ENCODE measurements around the gene TLR7. TPM values are rescaled to one million over a fixed set of nuclear protein-coding genes. Genes with fewer than 3 reads are reported as not detected.
A peak's percentile ranks its signal among the peaks of the same experiment; 100 is the strongest.

TLR7 gene
- polyA plus RNA-seq, 3 donors from 2014 or later = 0.66 TPM; not detected in 2

DNA sequence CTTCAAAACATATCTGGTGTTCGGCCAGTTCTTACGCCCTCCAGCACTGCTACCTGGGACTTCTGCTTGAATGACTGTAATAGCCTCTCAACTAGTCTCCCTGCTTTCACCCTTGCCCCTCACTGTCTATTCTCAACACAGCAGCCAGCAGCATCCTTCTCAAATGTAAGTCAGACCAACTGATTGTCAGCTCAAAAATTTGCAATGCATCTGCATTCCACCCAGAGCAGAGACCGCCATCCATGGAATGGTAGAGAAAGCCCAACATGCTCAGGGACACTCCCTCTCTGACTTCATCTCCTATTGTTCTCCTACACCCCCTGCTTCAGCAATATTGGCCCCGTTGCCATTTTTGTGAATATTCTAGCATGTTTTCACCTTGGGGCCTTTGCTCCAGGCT is 5.9 kb downstream of the TLR7 start:
- DNase-seq = no peak
- H3K27ac Mint-ChIP-seq = no peak overlapping the region
- peaks cover 0 to 16% (median 2%) of the 10 kb centered on the region in 3 donors for H3K27me3 Mint-ChIP-seq (ENCODE audit: low read depth in 3 of 3)
- peaks cover 0 to 4% (median 0%) of the 10 kb centered on the region in 3 donors for H3K36me3 Mint-ChIP-seq
- no peaks in the 10 kb centered on the region for H3K4me1 Mint-ChIP-seq
- no peak overlapping the region for H3K4me3 Mint-ChIP-seq
- peaks cover 0 to 1% (median 0%) of the 10 kb centered on the region in 6 donors for H3K9me3 Mint-ChIP-seq

DNA sequence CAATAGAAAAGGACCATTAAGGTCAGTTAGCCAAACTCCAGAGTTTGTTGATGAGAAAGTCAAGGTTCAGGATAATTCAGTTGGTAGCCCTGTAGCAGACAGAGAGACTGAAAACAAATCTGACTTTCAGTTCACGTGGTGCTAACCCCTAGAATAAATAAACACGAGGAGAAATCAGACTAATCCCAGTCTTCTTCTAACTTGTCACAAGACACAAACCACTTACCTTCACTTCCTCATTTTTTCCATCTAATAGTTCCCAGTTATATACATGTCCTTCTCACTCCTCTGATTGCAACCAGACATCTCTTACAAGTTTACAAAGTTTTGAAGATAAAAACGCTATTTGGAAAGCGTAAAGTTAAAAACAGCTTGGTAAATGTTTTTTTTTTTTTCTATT is 7.7 kb downstream of the TLR7 start:
- H3K36me3 Mint-ChIP-seq = no peaks in the 10 kb centered on the region
- H3K4me1 Mint-ChIP-seq = no peaks in the 10 kb centered on the region
- no peak overlapping the region for H3K4me3 Mint-ChIP-seq
- H3K9me3 Mint-ChIP-seq = peaks cover 0 to 1% (median 0%) of the 10 kb centered on the region in 6 donors
- no peak for DNase-seq
- no peak overlapping the region for H3K27ac Mint-ChIP-seq
- peaks cover 0 to 16% (median 2%) of the 10 kb centered on the region in 3 donors for H3K27me3 Mint-ChIP-seq (ENCODE audit: low read depth in 3 of 3)

DNA sequence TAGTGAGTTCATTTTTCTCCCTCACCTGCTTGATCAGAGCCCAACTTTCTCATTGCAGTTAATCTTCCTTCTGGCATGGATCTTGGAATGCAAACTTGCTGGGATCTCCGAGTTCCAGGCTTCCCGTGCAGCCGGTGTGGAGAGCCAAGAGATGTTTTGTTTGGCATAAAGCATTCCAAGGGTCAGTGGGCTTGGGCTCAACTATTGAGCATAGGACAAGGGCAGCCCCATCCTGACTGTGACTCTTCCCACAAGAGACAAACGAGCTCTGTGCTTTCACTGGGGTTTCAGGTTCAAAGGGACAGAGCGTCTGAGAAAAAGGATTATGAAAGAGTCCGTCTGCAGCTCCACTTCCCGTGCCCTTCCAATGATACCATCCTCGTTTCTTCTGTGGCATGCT is 10.5 kb downstream of the TLR7 start:
- no peaks in the 10 kb centered on the region for H3K4me1 Mint-ChIP-seq
- DNase-seq = no peak
- H3K27me3 Mint-ChIP-seq (ENCODE audit: low read depth in 3 of 3) = peaks cover 0 to 12% (median 2%) of the 10 kb centered on the region in 3 donors
- no peaks in the 10 kb centered on the region for H3K36me3 Mint-ChIP-seq
- no peak overlapping the region for H3K27ac Mint-ChIP-seq
- no peaks in the 10 kb centered on the region for H3K9me3 Mint-ChIP-seq
- H3K4me3 Mint-ChIP-seq = no peak overlapping the region

DNA sequence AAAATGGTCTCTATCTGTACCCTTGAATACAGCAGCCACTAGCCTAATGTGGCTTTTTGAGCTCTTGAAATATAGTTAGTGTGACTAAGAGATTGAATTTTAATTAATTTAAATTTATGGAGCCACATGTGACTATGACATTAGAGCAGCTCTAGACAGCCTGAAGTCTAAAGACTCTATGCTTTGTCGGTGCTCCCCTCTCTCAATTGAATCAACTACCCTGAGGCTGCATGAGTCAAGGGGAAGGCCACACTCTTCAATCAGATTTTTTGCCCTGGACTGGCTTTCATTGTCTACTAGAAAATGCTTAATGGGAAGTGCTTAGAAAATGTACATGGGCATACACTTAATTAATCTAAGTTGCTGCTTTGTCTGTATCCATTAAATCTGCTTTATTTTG is 11.7 kb downstream of the TLR7 start:
- H3K4me1 Mint-ChIP-seq = no peaks in the 10 kb centered on the region
- H3K27me3 Mint-ChIP-seq (ENCODE audit: low read depth in 3 of 3) = peaks cover 0 to 16% (median 2%) of the 10 kb centered on the region in 3 donors
- DNase-seq = no peak
- H3K36me3 Mint-ChIP-seq = no peaks in the 10 kb centered on the region
- no peak overlapping the region for H3K4me3 Mint-ChIP-seq
- no peak overlapping the region for H3K27ac Mint-ChIP-seq
- no peaks in the 10 kb centered on the region for H3K9me3 Mint-ChIP-seq

DNA sequence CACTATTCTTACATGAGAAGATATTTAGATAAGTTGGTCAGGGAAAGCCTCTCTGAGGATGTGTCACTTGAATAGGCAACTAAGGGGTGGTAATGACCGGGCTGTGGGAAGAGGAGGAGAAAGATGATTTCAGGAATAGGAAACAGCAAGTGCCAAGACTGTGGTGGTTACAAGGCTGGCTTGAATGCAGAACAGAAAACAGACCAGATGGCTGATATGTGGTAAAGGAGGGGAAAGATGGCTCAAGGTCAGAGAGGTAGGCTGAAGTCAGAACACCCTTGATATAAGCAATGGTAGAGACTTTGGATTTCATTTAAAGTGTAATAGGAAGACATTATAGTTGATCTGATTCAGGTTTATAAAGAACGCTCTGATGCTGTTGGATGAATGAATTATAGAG is 15.0 kb downstream of the TLR7 start:
- Mint-ChIP-seq H3K27me3 (ENCODE audit: low read depth in 3 of 3) (peaks cover 0 to 17% (median 3%) of the 10 kb centered on the region in 3 donors), H3K36me3 (no peaks in the 10 kb centered on the region), H3K27ac (no peak overlapping the region), H3K4me1 (no peaks in the 10 kb centered on the region), H3K9me3 (no peaks in the 10 kb centered on the region), H3K4me3 (no peak overlapping the region)
- no peak for DNase-seq

DNA sequence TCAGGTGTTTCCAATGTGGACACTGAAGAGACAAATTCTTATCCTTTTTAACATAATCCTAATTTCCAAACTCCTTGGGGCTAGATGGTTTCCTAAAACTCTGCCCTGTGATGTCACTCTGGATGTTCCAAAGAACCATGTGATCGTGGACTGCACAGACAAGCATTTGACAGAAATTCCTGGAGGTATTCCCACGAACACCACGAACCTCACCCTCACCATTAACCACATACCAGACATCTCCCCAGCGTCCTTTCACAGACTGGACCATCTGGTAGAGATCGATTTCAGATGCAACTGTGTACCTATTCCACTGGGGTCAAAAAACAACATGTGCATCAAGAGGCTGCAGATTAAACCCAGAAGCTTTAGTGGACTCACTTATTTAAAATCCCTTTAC is 18.6 kb downstream of the TLR7 start:
- no peak overlapping the region for H3K27ac Mint-ChIP-seq
- H3K4me1 Mint-ChIP-seq = peaks cover 8 to 11% of the 10 kb centered on the region in 2 donors
- no peaks in the 10 kb centered on the region for H3K36me3 Mint-ChIP-seq
- no peak for DNase-seq
- H3K4me3 Mint-ChIP-seq = no peak overlapping the region
- H3K9me3 Mint-ChIP-seq = no peaks in the 10 kb centered on the region
- H3K27me3 Mint-ChIP-seq (ENCODE audit: low read depth in 3 of 3) = peaks cover 0 to 17% (median 5%) of the 10 kb centered on the region in 3 donors

DNA sequence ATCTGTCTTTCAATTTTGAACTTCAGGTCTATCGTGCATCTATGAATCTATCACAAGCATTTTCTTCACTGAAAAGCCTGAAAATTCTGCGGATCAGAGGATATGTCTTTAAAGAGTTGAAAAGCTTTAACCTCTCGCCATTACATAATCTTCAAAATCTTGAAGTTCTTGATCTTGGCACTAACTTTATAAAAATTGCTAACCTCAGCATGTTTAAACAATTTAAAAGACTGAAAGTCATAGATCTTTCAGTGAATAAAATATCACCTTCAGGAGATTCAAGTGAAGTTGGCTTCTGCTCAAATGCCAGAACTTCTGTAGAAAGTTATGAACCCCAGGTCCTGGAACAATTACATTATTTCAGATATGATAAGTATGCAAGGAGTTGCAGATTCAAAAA is 19.7 kb downstream of the TLR7 start:
- H3K27me3 Mint-ChIP-seq (ENCODE audit: low read depth in 3 of 3) = peaks cover 0 to 19% (median 5%) of the 10 kb centered on the region in 3 donors
- peaks cover 18 to 21% of the 10 kb centered on the region in 2 donors for H3K4me1 Mint-ChIP-seq
- H3K36me3 Mint-ChIP-seq = no peaks in the 10 kb centered on the region
- H3K9me3 Mint-ChIP-seq = no peaks in the 10 kb centered on the region
- no peak overlapping the region for H3K27ac Mint-ChIP-seq
- no peak overlapping the region for H3K4me3 Mint-ChIP-seq
- DNase-seq = no peak

DNA sequence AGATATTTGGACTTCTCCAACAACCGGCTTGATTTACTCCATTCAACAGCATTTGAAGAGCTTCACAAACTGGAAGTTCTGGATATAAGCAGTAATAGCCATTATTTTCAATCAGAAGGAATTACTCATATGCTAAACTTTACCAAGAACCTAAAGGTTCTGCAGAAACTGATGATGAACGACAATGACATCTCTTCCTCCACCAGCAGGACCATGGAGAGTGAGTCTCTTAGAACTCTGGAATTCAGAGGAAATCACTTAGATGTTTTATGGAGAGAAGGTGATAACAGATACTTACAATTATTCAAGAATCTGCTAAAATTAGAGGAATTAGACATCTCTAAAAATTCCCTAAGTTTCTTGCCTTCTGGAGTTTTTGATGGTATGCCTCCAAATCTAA is 20.3 kb downstream of the TLR7 start:
- H3K4me1 Mint-ChIP-seq = peaks cover 20 to 25% of the 10 kb centered on the region in 2 donors
- no peaks in the 10 kb centered on the region for H3K36me3 Mint-ChIP-seq
- no peak overlapping the region for H3K27ac Mint-ChIP-seq
- H3K4me3 Mint-ChIP-seq = no peak overlapping the region
- H3K27me3 Mint-ChIP-seq (ENCODE audit: low read depth in 3 of 3) = peaks cover 0 to 16% (median 5%) of the 10 kb centered on the region in 3 donors
- H3K9me3 Mint-ChIP-seq = no peaks in the 10 kb centered on the region
- DNase-seq = no peak

DNA sequence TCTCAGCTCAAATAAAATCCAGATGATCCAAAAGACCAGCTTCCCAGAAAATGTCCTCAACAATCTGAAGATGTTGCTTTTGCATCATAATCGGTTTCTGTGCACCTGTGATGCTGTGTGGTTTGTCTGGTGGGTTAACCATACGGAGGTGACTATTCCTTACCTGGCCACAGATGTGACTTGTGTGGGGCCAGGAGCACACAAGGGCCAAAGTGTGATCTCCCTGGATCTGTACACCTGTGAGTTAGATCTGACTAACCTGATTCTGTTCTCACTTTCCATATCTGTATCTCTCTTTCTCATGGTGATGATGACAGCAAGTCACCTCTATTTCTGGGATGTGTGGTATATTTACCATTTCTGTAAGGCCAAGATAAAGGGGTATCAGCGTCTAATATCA is 20.9 kb downstream of the TLR7 start:
- Mint-ChIP-seq H3K4me3 (no peak overlapping the region), H3K27me3 (ENCODE audit: low read depth in 3 of 3) (peaks cover 0 to 13% (median 5%) of the 10 kb centered on the region in 3 donors), H3K36me3 (no peaks in the 10 kb centered on the region), H3K9me3 (no peaks in the 10 kb centered on the region), H3K4me1 (peaks cover 22 to 29% of the 10 kb centered on the region in 2 donors), H3K27ac (no peak overlapping the region)
- no peak for DNase-seq

DNA sequence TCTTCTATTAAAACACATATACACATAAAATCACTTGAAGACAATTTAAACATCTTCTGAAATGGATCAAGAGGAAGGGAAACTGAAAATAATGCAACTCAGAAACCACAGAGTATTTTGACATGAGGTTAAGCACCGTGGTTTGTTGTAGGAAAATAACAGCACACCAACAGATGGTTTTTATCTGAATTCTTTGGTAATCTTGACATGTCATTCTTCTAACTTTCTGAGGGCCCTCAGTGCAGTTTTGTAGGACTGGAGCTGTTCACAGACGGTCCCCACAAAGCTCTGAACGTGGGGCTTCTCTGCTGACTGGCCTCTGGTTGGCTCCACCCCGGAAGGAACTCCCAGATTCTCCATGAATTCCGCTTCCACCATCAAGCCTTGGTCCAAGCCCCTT is 23.6 kb downstream of the TLR7 start:
- H3K4me1 Mint-ChIP-seq = peaks cover 22 to 29% of the 10 kb centered on the region in 2 donors
- H3K27ac Mint-ChIP-seq = peak overlapping the region; percentile 64 to 88 (median 74)
- H3K9me3 Mint-ChIP-seq = no peaks in the 10 kb centered on the region
- peaks cover 0 to 9% (median 4%) of the 10 kb centered on the region in 3 donors for H3K27me3 Mint-ChIP-seq (ENCODE audit: low read depth in 3 of 3)
- peak; percentile 13 to 29 (median 25) for DNase-seq
- peak overlapping the region in 4 of 5 donors; percentile 29 to 68 (median 46) for H3K4me3 Mint-ChIP-seq
- H3K36me3 Mint-ChIP-seq = no peaks in the 10 kb centered on the region

DNA sequence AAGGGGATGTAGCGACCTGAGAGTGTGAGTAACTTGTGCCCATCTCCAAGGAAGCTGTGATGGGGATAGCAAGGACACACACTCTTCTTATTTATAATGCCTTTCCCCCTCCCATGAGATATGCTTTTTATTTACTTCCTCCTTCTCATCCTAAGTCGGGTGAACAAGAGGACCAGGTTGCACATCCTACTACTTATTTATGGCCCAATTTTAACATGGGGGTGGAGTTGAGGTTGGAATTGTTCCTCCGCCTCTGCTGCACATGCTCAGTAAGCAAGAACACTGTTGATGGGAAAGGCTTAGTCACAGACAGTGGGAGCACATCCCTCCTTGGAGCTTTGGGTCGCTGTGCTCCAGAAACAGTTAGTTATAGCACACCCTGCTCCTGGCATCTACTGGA is 24.3 kb downstream of the TLR7 start:
- Mint-ChIP-seq H3K27ac (peak overlapping the region in 4 of 6 donors; percentile 68 to 88 (median 80)), H3K36me3 (no peaks in the 10 kb centered on the region), H3K4me3 (peak overlapping the region in 3 of 5 donors; percentile 9 to 68 (median 53)), H3K9me3 (no peaks in the 10 kb centered on the region), H3K27me3 (ENCODE audit: low read depth in 3 of 3) (peaks cover 0 to 9% (median 2%) of the 10 kb centered on the region in 3 donors), H3K4me1 (peaks cover 22 to 29% of the 10 kb centered on the region in 2 donors)
- DNase-seq = no peak

DNA sequence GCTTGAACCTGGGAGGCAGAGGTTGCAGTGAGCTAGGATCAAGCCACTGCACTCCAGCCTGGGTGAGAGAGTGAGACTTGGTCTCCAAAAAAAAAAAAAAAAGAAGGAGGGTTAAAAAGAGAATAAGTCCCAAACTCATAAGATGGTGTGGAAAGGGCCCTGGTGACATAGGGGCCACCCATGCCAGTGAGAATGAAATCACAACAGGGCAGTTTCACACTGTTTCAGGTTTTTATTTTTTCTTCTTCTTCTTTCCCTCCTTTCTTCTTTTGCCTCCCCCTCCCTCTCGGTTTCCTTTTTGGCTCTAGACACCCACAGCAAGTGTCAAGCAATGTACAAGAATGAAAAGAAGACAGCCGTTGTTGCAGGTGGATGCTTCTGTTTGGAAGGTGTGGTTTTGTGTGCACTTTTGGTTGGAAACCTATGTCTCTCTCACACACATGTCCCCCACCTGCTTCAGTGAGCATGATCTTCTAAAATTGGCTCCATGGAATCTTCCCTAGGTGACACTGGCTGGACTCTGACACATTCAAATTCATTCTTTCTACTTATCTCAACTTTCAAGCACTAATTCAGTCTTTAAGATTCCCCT is 25.1 kb downstream of the TLR7 start:
- Mint-ChIP-seq H3K27ac (peak overlapping the region in 1 of 6 donors; percentile 61), H3K4me3 (peak overlapping the region in 1 of 5 donors; percentile 51)

DNA sequence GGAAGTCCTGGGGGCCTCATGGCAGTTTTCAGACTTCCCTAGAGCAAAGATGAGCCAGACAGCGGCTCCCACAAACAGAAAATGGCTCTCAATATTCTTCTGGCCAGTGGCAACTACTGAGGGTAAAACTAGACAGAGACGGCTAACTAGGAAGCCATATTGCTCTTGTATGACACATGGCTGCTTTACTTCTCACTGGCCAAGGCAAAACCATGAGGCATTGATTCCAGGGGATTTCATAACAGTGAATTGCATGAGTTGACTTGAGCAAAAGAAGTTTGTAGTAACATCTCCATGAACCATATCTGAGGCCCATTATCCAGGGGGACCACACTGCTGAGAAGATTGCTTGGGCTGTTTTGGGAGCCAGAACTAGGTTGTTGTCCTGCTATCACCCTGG is 25.8 kb downstream of the TLR7 start:
- Mint-ChIP-seq H3K9me3 (no peaks in the 10 kb centered on the region), H3K36me3 (no peaks in the 10 kb centered on the region), H3K4me3 (no peak overlapping the region), H3K27me3 (ENCODE audit: low read depth in 3 of 3) (peaks cover 0 to 9% (median 2%) of the 10 kb centered on the region in 3 donors), H3K27ac (peak overlapping the region in 1 of 6 donors; percentile 61), H3K4me1 (peaks cover 22 to 29% of the 10 kb centered on the region in 2 donors)
- DNase-seq = no peak

More for the DNA sequence above, 25.1 kb downstream of the TLR7 start:
- Mint-ChIP-seq H3K36me3 (no peaks in the 10 kb centered on the region), H3K27me3 (ENCODE audit: low read depth in 3 of 3) (peaks cover 0 to 9% (median 2%) of the 10 kb centered on the region in 3 donors), H3K9me3 (no peaks in the 10 kb centered on the region), H3K4me1 (peaks cover 22 to 29% of the 10 kb centered on the region in 2 donors)
- no peak for DNase-seq

DNA sequence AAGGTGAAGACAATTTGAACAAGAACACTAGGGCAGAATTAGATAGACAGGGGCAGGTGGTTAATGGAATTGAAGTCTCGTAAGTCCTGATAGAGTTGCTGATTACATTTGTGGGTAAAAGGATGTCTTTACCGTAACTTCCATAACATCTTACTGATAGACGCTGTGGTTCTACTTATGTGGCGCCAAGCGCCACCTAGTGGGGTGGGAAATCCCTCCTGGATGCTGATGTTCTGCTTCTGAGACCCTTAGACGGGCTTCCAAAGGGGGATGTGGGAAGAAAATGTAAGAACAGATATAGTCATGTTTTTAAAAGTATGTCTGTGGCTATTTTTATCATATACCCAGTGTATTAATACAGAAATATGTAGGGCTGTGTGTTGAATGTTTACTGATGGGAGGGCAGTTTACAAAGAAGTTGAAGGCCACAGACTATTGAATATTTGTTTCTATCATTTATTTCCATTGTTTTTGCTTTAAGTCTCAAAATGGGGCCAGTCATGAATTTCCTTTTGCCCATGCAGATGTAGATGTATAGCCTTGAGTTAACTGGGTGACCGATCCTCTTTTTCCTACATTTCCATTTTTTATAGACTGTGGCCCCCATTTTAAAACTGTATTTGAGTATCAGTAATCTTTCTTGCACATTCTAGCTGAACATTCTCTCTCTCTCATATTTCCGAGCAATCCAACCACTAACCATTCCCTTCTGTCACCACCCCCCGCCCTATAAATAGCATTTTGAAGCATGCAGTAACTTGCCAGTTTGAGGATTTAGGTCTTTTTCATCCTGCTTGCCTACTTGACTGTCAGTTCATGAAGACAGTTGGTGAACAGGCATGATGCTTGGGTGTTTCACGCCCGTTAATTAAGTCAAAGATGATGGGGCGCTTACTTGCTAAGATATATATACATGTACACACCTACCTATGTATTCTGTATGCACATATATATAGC is 27.5 kb downstream of the TLR7 start:
- Mint-ChIP-seq H3K27ac (no peak overlapping the region), H3K9me3 (no peaks in the 10 kb centered on the region), H3K4me3 (no peak overlapping the region), H3K27me3 (ENCODE audit: low read depth in 3 of 3) (peaks cover 0 to 9% (median 0%) of the 10 kb centered on the region in 3 donors), H3K4me1 (peaks cover 22 to 29% of the 10 kb centered on the region in 2 donors), H3K36me3 (no peaks in the 10 kb centered on the region)
- peak; percentile 17 to 28 (median 23) for DNase-seq
